ENCODE results near the gene PRKCA.

PRKCA gene

GRCh38 chr17:66634193-66634592 lies 331.8 kb downstream of the PRKCA start:
- H3K4me3 ChIP-seq (ENCODE audit: low read length) = no peak overlapping the region
- TF ChIP-seq, protein P1, sequence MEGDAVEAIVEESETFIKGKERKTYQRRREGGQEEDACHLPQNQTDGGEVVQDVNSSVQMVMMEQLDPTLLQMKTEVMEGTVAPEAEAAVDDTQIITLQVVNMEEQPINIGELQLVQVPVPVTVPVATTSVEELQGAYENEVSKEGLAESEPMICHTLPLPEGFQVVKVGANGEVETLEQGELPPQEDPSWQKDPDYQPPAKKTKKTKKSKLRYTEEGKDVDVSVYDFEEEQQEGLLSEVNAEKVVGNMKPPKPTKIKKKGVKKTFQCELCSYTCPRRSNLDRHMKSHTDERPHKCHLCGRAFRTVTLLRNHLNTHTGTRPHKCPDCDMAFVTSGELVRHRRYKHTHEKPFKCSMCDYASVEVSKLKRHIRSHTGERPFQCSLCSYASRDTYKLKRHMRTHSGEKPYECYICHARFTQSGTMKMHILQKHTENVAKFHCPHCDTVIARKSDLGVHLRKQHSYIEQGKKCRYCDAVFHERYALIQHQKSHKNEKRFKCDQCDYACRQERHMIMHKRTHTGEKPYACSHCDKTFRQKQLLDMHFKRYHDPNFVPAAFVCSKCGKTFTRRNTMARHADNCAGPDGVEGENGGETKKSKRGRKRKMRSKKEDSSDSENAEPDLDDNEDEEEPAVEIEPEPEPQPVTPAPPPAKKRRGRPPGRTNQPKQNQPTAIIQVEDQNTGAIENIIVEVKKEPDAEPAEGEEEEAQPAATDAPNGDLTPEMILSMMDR (conservative IDR thresholded peaks at IDR 0.05; ENCODE audit: low read depth, low read length) = no peak

GRCh38 chr17:66635386-66636045 lies 333.1 kb downstream of the PRKCA start:
- TF ChIP-seq, protein P1 (conservative IDR thresholded peaks at IDR 0.05; ENCODE audit: low read depth, low read length) = no peak
- no peak for DNase-seq (ENCODE audit: low read depth)
- H3K4me3 ChIP-seq (ENCODE audit: low read length) = no peak overlapping the region

More at GRCh38 chr17:66634193-66634592, 331.8 kb downstream of the PRKCA start:
- DNase-seq (ENCODE audit: low read depth) = no peak

DNA sequence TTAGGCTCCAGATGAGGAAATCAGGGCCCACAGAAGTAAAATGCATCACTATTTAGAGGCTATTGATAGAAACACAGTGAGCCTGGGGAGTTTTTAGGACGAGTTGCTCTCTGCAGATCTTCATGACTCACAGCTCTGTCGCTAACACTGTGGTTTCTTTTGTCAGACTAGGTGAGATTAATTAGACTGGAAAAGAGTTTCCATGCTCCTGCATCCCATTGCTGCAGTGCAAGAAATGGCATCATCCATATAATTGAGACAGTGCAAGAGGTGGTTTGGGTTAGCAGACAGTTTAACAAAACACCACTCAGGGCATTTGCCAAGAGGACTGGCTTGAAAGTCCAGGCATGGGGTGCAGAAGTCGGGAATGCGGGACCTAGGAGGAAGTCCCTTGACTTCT lies 333.7 kb downstream of the PRKCA start:
- DNase-seq (ENCODE audit: low read depth) = no peak
- no peak overlapping the region for H3K4me3 ChIP-seq (ENCODE audit: low read length)
- TF ChIP-seq, protein P1 (conservative IDR thresholded peaks at IDR 0.05; ENCODE audit: low read depth, low read length) = no peak

DNA sequence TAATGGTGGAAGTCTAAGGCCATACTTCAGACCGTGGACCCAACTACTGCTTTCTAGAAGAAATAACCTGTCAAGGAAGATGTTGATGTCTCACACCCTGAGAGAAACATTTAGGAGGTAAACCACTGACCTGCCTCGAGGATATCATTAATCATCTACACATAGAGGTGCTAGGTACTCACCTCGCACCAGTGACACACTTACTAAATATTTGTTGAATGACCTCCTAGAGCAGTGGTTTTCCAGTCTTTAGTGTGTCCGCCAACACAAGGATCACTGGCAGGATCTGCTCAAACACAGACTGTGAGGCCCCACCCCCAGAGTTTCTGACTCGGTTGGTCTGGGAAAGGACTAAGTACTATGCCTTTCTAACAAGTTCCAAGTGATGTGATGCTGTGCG lies 335.1 kb downstream of the PRKCA start:
- DNase-seq (ENCODE audit: low read depth) = no peak
- TF ChIP-seq, protein P1 (conservative IDR thresholded peaks at IDR 0.05; ENCODE audit: low read depth, low read length) = no peak
- no peak overlapping the region for H3K4me3 ChIP-seq (ENCODE audit: low read length)

GRCh38 chr17:66638707-66639479 lies 336.5 kb downstream of the PRKCA start:
- DNase-seq (ENCODE audit: low read depth) = no peak
- H3K4me3 ChIP-seq (ENCODE audit: low read length) = no peak overlapping the region
- TF ChIP-seq, protein P1 (conservative IDR thresholded peaks at IDR 0.05; ENCODE audit: low read depth, low read length) = no peak

DNA sequence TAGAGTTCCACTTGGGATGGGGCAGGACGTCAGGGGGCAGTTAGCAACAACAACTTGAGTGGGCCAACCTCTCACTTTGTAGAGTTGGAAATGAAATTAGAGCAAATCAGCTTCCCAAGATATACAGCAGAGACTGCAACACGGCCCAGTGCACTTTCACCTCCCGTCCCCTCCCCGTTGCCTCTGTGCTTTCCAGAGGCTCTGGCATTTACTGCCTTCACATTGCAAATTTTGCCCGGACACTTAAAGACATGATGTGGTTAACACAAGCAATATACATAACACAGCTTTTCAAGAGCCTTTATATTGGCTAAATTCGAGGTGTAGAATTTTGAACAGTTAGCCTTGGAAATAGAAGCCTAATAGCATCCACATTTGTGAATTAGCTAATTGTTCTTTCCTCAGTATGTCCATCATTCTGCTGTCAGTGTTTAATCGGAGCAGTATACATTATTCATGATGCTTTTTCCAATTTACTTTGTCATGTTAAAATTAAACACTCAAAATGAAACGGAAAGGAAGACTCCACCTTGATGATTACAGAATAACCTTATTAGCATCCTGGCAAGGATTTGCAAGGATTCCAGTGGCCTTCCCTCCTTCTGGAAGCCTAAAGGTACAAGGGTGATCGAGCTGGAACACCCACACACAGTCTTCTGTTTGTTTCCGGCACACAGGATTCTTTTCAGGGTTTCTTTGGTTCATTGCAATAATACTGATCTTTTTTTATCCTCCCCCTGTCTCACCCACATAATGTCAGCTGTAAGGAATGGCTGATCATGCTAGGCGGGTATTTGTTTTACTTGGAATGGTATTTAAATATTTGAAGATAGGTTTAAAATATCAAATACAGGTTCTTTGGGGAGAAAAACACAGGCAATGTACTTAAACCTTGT lies 341.6 kb downstream of the PRKCA start:
- H3K4me3 ChIP-seq (ENCODE audit: low read length) = no peak overlapping the region
- DNase-seq (ENCODE audit: low read depth) = no peak
- TF ChIP-seq, protein P1 (conservative IDR thresholded peaks at IDR 0.05; ENCODE audit: low read depth, low read length) = no peak

Measured in retinal pigment epithelial cell (primary cell).